Measurements from ENCODE around the gene CD274.
"Not testable (repeated sequence)": the region's sequence is repeated elsewhere in the genome, so short reads cannot be mapped to it uniquely, and the experiment has no call there.

CD274 gene

DNA sequence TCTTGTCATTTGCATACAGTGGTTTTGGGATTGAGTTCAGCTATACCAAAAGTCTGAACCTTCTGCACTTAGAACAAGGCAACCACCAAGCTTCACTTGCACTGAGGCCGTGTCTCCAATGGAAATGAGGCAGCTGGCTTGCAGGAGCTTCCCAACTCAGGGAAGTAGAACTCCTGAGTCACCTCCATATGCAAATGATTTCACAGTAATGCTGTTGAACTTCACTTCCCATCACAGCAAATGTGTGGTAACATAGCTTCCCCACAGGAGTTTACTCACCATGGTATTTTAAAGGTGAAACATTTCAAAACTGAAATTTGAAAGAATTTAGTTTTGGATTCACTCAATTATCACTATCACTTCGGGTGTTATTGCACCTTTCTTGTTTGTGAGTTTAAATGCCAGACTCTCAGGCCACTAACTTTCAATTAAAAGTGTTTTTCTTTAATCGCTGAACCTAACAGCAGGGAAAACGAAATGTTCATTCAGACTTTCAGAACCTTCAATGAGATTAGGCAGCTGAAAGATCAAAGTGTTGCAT is 9.0 kb downstream of the CD274 start:
- in situ Hi-C loops (cut with MboI; ENCODE audit: low pct_unique_long_range_greater_than_20kb, low sequenced_read_pairs, unreplicated experiment), result no loop called here
- no peak for DNase-seq (ENCODE audit: low spot score)
- TF ChIP-seq, protein P1, sequence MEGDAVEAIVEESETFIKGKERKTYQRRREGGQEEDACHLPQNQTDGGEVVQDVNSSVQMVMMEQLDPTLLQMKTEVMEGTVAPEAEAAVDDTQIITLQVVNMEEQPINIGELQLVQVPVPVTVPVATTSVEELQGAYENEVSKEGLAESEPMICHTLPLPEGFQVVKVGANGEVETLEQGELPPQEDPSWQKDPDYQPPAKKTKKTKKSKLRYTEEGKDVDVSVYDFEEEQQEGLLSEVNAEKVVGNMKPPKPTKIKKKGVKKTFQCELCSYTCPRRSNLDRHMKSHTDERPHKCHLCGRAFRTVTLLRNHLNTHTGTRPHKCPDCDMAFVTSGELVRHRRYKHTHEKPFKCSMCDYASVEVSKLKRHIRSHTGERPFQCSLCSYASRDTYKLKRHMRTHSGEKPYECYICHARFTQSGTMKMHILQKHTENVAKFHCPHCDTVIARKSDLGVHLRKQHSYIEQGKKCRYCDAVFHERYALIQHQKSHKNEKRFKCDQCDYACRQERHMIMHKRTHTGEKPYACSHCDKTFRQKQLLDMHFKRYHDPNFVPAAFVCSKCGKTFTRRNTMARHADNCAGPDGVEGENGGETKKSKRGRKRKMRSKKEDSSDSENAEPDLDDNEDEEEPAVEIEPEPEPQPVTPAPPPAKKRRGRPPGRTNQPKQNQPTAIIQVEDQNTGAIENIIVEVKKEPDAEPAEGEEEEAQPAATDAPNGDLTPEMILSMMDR (IDR thresholded peaks at IDR 0.05; ENCODE audit: extremely low read depth, insufficient read depth, missing control alignments), result no peak

DNA sequence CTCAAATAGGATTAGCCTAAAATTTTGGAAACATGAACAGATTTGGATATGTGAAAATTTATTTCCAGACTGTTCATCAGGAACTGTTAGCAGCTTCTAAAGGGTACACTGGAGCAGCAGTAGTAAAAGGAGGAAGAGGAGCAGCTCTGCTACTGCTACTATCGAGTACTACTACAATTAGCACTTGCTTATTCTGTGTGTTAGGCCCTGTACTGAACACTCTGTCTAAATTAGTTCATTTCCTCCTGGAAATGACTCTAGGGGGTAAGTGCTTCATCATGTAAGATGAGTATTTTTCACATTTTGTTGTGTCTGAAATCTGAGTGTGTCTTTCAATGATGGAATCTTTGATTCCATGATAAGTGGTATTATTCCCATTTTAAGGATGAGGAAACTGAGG is 9.8 kb downstream of the CD274 start:
- TF ChIP-seq, protein P1 (IDR thresholded peaks at IDR 0.05; ENCODE audit: extremely low read depth, insufficient read depth, missing control alignments), result no peak
- no peak for DNase-seq (ENCODE audit: low spot score)
- in situ Hi-C loops (cut with MboI; ENCODE audit: low pct_unique_long_range_greater_than_20kb, low sequenced_read_pairs, unreplicated experiment), result no loop called here

DNA sequence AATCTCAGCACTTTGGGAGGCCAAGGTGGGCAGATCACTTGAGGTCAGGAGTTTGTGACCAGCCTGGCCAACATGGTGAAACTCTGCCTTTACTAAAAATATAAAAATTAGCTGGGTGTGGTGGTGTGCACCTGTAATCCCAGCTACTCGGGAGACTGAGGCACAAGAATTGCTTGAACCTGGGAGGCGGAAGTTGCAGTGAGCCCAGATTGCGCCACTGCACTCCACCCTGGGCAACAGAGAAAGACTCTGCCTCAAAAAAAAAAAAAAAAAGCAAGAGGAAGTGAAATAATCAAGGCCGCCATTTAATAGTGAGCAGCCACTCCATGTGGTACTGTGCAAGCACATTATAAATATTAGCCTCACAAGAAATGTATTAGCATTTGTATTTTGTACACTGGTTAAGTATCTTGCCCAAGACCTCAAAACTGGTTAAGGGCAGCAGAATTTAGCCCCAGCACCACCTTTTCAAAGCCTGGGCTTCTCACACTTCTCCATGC is 14.5 kb downstream of the CD274 start:
- DNase-seq (ENCODE audit: low spot score); in situ Hi-C loops (cut with MboI; ENCODE audit: low pct_unique_long_range_greater_than_20kb, low sequenced_read_pairs, unreplicated experiment): not testable (repeated sequence)

DNA sequence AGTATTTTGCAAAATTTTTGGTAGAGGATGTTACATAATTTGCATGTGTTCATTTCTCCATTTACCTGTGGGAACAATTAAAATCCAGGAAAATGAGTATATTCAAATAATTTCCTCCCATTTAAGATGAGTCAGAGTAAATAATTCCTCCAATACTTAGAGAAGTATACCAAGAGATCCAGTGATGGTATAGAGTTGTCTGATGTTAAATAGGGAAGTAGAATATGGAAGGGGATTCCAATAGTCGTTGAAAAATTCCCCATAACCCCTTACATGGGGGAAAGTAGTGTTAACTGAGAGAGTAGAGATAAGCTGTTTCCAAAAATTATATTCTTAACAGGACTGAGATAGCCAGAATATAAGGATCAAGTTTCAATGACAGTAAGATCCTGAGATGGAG is 15.7 kb downstream of the CD274 start:
- TF ChIP-seq, protein P1 (IDR thresholded peaks at IDR 0.05; ENCODE audit: extremely low read depth, insufficient read depth, missing control alignments), result no peak
- in situ Hi-C loops (cut with MboI; ENCODE audit: low pct_unique_long_range_greater_than_20kb, low sequenced_read_pairs, unreplicated experiment), result no loop called here
- no peak for DNase-seq (ENCODE audit: low spot score)

DNA sequence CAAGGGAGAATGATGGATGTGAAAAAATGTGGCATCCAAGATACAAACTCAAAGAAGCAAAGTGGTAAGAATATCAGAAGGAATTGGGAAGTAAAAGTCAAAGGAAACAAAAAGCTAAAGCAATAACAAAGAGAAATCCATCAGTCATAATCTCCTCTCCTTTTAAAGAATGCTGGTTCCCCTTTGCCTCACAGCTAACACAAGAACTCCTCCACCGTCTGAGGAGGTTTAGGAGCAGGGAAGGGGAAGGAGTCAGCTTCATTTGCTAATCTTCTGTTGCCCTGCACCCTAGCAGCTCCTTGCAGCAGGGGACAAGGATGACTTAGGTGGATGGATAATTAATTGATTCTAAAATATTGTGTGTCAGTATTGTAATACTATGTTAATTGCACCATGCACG is 16.4 kb downstream of the CD274 start:
- no peak for DNase-seq (ENCODE audit: low spot score)
- TF ChIP-seq, protein P1 (IDR thresholded peaks at IDR 0.05; ENCODE audit: extremely low read depth, insufficient read depth, missing control alignments), result no peak
- in situ Hi-C loops (cut with MboI; ENCODE audit: low pct_unique_long_range_greater_than_20kb, low sequenced_read_pairs, unreplicated experiment), result no loop called here

DNA sequence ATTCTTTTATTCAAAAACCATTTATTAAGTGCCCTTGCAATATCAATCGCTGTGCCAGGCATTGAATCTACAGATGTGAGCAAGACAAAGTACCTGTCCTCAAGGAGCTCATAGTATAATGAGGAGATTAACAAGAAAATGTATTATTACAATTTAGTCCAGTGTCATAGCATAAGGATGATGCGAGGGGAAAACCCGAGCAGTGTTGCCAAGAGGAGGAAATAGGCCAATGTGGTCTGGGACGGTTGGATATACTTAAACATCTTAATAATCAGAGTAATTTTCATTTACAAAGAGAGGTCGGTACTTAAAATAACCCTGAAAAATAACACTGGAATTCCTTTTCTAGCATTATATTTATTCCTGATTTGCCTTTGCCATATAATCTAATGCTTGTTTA is 18.5 kb downstream of the CD274 start:
- no peak for DNase-seq (ENCODE audit: low spot score)
- in situ Hi-C loops (cut with MboI; ENCODE audit: low pct_unique_long_range_greater_than_20kb, low sequenced_read_pairs, unreplicated experiment), result no loop called here
- TF ChIP-seq, protein P1 (IDR thresholded peaks at IDR 0.05; ENCODE audit: extremely low read depth, insufficient read depth, missing control alignments), result no peak

DNA sequence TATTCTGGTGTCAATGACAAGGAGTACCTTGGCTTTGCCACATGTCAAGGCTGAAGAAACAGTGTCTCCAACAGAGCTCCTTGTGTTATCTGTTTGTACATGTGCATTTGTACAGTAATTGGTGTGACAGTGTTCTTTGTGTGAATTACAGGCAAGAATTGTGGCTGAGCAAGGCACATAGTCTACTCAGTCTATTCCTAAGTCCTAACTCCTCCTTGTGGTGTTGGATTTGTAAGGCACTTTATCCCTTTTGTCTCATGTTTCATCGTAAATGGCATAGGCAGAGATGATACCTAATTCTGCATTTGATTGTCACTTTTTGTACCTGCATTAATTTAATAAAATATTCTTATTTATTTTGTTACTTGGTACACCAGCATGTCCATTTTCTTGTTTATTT is 19.8 kb downstream of the CD274 start:
- DNase-seq (ENCODE audit: low spot score), result no peak
- TF ChIP-seq, protein P1 (IDR thresholded peaks at IDR 0.05; ENCODE audit: extremely low read depth, insufficient read depth, missing control alignments), result no peak
- in situ Hi-C loops (cut with MboI; ENCODE audit: low pct_unique_long_range_greater_than_20kb, low sequenced_read_pairs, unreplicated experiment), result no loop called here
